ENCODE measurements around the gene EIF4G2.

EIF4G2 gene

GRCh38 chr11:10777806-10778205 is 30.9 kb downstream of the EIF4G2 start:
- no peak for DNase-seq

- no peak for DNase-seq
Observed at GRCh38 chr11:10777393-10777793, 31.3 kb downstream of the EIF4G2 start.

DNA sequence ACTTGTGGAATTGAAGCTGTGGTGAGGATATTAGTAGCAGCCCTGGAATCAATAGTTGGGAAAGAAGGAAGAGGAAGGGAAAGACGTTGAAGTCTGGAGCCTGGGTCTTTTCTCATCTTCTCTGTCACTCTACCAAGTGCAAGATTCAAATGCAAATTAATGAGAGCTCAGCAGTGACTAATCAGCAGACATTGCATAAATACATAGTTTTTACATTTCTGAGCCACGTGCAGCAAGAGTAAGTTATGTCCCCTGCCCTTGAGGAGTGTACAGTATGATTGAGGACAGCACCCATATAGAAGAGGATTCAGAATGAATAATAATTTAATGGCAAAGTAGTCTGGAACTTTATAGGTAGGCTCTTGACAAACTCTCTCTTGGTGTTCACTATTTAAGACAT is 33.9 kb downstream of the EIF4G2 start:
- no peak for DNase-seq

DNA sequence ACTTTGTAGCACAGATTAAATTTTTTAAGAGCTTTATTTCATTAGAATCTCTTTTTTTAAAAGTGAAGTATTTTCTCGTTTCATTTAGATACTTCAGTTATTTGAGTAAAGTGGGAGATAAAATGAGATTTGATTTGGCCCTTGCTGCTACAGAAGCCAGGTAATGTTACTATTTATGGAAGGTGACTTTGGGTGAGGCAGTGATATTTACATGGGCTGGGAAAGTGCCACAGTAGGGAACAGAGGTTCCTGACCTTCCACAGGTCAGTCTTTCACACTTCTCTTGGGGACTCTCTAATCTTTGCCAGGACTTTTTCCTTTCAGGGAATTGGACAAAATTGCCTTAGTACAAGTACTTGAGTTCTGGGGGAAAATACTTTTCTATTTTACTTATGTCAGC is 37.3 kb downstream of the EIF4G2 start:
- DNase-seq: no peak

- peak in 23 of 58 donors; percentile 2 to 60 (median 18) for DNase-seq
Observed at GRCh38 chr11:10770626-10771254, 38.0 kb downstream of the EIF4G2 start.

- DNase-seq: no peak
Observed at GRCh38 chr11:10764412-10764811, 44.3 kb downstream of the EIF4G2 start.

DNA sequence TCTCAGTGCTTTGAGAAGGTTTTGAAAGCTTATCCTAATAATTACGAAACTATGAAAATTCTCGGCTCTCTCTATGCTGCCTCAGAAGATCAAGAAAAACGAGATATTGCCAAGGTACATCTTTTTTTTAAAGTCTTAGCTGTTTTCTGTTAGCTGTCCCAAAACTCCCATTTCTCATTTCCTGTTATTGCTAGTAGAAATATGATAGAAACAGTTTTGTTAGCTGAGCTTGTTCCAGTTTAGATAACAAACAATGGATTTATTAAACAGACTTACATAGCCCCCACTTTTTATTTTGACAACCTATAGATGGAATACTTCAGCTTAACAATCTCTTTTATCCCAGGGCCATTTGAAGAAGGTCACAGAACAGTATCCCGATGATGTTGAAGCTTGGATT is 45.0 kb downstream of the EIF4G2 start:
- no peak for DNase-seq

GRCh38 chr11:10762913-10763421 is 45.8 kb downstream of the EIF4G2 start:
- no peak for DNase-seq

- no peak for DNase-seq
Observed at GRCh38 chr11:10762185-10762584, 46.5 kb downstream of the EIF4G2 start.

DNA sequence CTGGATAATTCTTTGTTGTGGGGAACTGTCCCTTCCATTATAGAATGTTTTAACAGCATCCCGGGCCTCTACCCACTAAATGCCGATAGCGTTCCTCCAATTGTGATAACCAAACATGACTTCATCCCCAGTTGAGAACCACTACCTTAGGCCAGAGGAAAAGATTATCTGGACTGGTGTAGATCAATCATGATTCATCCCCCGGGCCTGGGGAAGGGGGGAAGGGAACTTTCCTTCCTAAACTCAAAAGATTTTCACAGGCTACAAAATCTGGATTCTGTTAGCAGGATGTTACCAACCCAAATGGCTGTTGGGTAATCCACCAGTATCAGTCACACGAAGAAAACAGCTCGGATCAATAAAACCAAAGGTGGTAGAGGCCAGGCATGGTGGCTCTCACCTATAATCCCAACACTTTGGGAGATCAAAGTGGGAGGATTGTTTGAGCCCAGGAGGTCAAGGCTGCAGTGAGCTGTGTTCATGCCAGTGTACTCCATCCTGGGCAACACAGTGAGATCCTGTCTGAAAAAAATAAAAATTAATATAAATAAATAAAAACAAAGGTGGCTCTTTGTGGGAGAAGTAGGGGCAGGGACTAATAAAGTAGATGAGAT is 47.5 kb downstream of the EIF4G2 start:
- no peak for DNase-seq

- no peak for DNase-seq
Observed at GRCh38 chr11:10758957-10759356, 49.8 kb downstream of the EIF4G2 start.

- DNase-seq: no peak
Observed at GRCh38 chr11:10752486-10752885, 56.2 kb downstream of the EIF4G2 start.

- DNase-seq: no peak
Observed at GRCh38 chr11:10752061-10752460, 56.7 kb downstream of the EIF4G2 start.

GRCh38 chr11:10751581-10751940 is 57.2 kb downstream of the EIF4G2 start:
- peak in 1 of 58 donors; percentile 44 for DNase-seq

GRCh38 chr11:10750838-10751580 is 57.7 kb downstream of the EIF4G2 start, which contains the start of gene CTR9:
Gene CTR9 (plus strand): TSS chr11:10751246. CDS start chr11:10751413, 167 bp downstream.
- DNase-seq: peak; percentile 68 to 100 (median 91)

DNA sequence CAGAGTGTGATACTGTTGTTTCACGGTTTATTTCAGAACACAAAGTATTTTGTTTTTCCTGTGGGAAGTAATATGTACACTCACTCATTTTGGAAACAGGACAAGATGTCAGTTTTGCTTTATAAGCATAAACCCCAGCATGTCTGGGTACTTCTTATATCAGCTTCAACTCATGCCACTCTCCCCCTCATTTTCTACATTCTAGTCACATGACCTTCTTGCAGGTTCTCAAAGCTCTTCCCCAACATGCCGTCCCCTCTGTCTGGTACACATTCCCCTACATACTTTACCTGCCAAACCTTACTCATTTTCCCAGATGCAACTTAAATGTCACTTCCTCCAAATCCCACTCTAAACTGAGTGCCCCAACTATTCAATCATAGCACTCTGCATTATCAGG is 59.2 kb downstream of the EIF4G2 start:
- DNase-seq: no peak

GRCh38 chr11:10747733-10748132 is 61.0 kb downstream of the EIF4G2 start:
- DNase-seq: no peak

Data from anterior cingulate cortex (tissue), 58 donors.